Measurements from ENCODE around the gene HRH3. TPM values are rescaled to one million over a fixed set of nuclear protein-coding genes. Genes with fewer than 3 reads are reported as not detected.

HRH3 gene
- total RNA-seq, 3 donors from 2014 or later (not counting 1 experiment from before 2014, with no cell fraction given), result not detected

- Mint-ChIP-seq H3K27me3 (ENCODE audit: low read depth in 2 of 2) (no peaks in the 10 kb centered on the region), H3K4me3 (no peak overlapping the region), H3K9me3 (no peaks in the 10 kb centered on the region), H3K4me1 (no peaks in the 10 kb centered on the region), H3K36me3 (no peaks in the 10 kb centered on the region), H3K27ac (no peak overlapping the region)
- no peaks in the 10 kb centered on the region for H3K4me1 ChIP-seq (ENCODE audit: control insufficient read depth, insufficient read depth, low read length)
- H3K27me3 ChIP-seq (ENCODE audit: control insufficient read depth, insufficient read depth, low read length), result no peaks in the 10 kb centered on the region
- no peak overlapping the region for H3K4me3 ChIP-seq (ENCODE audit: low read length)
- DNase-seq (no peak), ATAC-seq (no peak)
- H3K9me3 ChIP-seq (ENCODE audit: control insufficient read depth, insufficient read depth, low read length), result no peaks in the 10 kb centered on the region
- WGBS (ENCODE audit: insufficient coverage), result 92% methylated on average over 7 of the region's 9 CpGs
- no peak for TF ChIP-seq CTCF (IDR thresholded peaks at IDR 0.05)
- intact Hi-C loops (cut with micrococcal nuclease), result no loop called here
- H3K27ac ChIP-seq (ENCODE audit: low read length), result no peak overlapping the region
- peaks cover 47% of the 10 kb centered on the region for H3K36me3 ChIP-seq (ENCODE audit: control insufficient read depth, insufficient read depth, low read length)
Observed at GRCh38 chr20:62197311-62197710, 22.8 kb downstream of the HRH3 start.

GRCh38 chr20:62196286-62196685 is 23.8 kb downstream of the HRH3 start:
- Mint-ChIP-seq H3K36me3 (no peaks in the 10 kb centered on the region), H3K27ac (no peak overlapping the region), H3K27me3 (ENCODE audit: low read depth in 2 of 2) (no peaks in the 10 kb centered on the region), H3K4me1 (no peaks in the 10 kb centered on the region), H3K9me3 (no peaks in the 10 kb centered on the region), H3K4me3 (no peak overlapping the region)
- Histone ChIP-seq H3K4me3 (ENCODE audit: low read length) (no peak overlapping the region), H3K27ac (ENCODE audit: low read length) (no peak overlapping the region), H3K36me3 (ENCODE audit: control insufficient read depth, insufficient read depth, low read length) (peaks cover 43% of the 10 kb centered on the region), H3K4me1 (ENCODE audit: control insufficient read depth, insufficient read depth, low read length) (no peaks in the 10 kb centered on the region), H3K9me3 (ENCODE audit: control insufficient read depth, insufficient read depth, low read length) (no peaks in the 10 kb centered on the region), H3K27me3 (ENCODE audit: control insufficient read depth, insufficient read depth, low read length) (no peaks in the 10 kb centered on the region)
- ATAC-seq (no peak), DNase-seq (no peak)
- intact Hi-C loops (cut with micrococcal nuclease), result no loop called here
- WGBS (ENCODE audit: insufficient coverage), result 99% methylated on average over 9 of the region's 10 CpGs
- no peak for TF ChIP-seq CTCF (IDR thresholded peaks at IDR 0.05)

- H3K9me3 Mint-ChIP-seq, result no peaks in the 10 kb centered on the region
- 97% methylated on average over 10 of the region's 10 CpGs for WGBS (ENCODE audit: insufficient coverage)
- no peaks in the 10 kb centered on the region for H3K27me3 Mint-ChIP-seq (ENCODE audit: low read depth in 2 of 2)
- ATAC-seq (no peak), DNase-seq (no peak)
- no peaks in the 10 kb centered on the region for H3K27me3 ChIP-seq (ENCODE audit: control insufficient read depth, insufficient read depth, low read length)
- H3K36me3 Mint-ChIP-seq, result no peaks in the 10 kb centered on the region
- no peaks in the 10 kb centered on the region for H3K9me3 ChIP-seq (ENCODE audit: control insufficient read depth, insufficient read depth, low read length)
- H3K27ac Mint-ChIP-seq, result peak overlapping the region; percentile 44 to 58
- no peak overlapping the region for H3K4me3 ChIP-seq (ENCODE audit: low read length)
- no peak overlapping the region for H3K4me3 Mint-ChIP-seq
- intact Hi-C loops (cut with micrococcal nuclease), result no loop called here
- TF ChIP-seq CTCF (IDR thresholded peaks at IDR 0.05), result no peak
- H3K36me3 ChIP-seq (ENCODE audit: control insufficient read depth, insufficient read depth, low read length), result peaks cover 38% of the 10 kb centered on the region
- no peak overlapping the region for H3K27ac ChIP-seq (ENCODE audit: low read length)
- no peaks in the 10 kb centered on the region for H3K4me1 ChIP-seq (ENCODE audit: control insufficient read depth, insufficient read depth, low read length)
- H3K4me1 Mint-ChIP-seq, result peaks cover 0 to under 1% of the 10 kb centered on the region in 2 donors
Observed at GRCh38 chr20:62195736-62196135, 24.3 kb downstream of the HRH3 start.

GRCh38 chr20:62195075-62195405 is 25.0 kb downstream of the HRH3 start:
- no peak for TF ChIP-seq CTCF (IDR thresholded peaks at IDR 0.05)
- Mint-ChIP-seq H3K27ac (peak overlapping the region in 1 of 2 donors; percentile 58), H3K9me3 (no peaks in the 10 kb centered on the region), H3K27me3 (ENCODE audit: low read depth in 2 of 2) (no peaks in the 10 kb centered on the region), H3K36me3 (no peaks in the 10 kb centered on the region), H3K4me1 (peaks cover 0 to 4% of the 10 kb centered on the region in 2 donors), H3K4me3 (no peak overlapping the region)
- intact Hi-C loops (cut with micrococcal nuclease), result no loop called here
- ATAC-seq (no peak), DNase-seq (no peak)
- Histone ChIP-seq H3K27ac (ENCODE audit: low read length) (no peak overlapping the region), H3K4me3 (ENCODE audit: low read length) (no peak overlapping the region), H3K9me3 (ENCODE audit: control insufficient read depth, insufficient read depth, low read length) (no peaks in the 10 kb centered on the region), H3K4me1 (ENCODE audit: control insufficient read depth, insufficient read depth, low read length) (no peaks in the 10 kb centered on the region), H3K36me3 (ENCODE audit: control insufficient read depth, insufficient read depth, low read length) (peaks cover 33% of the 10 kb centered on the region), H3K27me3 (ENCODE audit: control insufficient read depth, insufficient read depth, low read length) (no peaks in the 10 kb centered on the region)
- 43% methylated on average over 7 of the region's 8 CpGs for WGBS (ENCODE audit: insufficient coverage)

Measured in natural killer cell (primary cell).